ENCODE results near the gene SAMD3.
"Not testable (repeated sequence)": the region's sequence is repeated elsewhere in the genome, so short reads cannot be mapped to it uniquely, and the experiment has no call there.

SAMD3 gene, protein sequence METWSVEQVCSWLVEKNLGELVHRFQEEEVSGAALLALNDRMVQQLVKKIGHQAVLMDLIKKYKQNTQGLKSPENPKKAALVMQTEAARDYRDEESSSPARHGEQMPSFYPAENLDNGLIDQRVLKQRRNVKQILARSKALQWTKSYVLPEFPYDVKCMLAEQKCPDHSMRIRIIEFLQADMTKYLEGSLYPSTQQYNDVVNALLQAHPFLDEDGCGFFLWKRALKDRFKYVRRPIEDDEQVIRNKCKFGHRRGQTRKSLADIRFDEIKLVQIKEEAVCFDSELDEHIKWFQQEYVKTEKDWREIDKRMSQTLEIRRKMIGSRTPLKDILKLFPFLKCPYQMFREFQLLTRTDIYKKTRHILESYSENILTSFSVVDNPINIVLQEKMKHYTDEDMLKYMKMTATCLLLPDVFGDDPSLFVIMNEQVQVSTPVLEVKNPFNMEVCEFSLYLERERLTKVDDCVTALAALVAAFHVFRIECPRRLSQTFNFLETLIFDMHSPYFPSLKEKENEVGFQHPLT

DNA sequence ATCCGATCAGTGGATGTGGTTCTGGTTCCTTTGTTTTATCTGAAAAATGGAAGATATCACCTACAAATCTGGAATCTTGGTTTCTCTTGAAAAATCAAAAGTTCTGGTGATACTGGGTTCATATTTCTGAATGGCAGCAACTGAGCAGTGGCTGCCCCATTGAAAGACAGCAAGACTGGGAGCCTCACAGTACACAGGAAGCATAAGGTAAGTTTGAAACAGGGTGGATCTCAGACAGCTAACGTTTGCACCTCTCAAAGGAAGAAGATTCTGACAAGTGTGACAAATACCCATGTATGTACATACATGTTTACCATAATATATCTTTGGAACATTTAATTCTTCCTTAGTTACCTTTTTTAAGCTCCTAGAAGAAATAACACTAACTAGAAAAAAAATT is at the start of gene SAMD3:
TSS of gene SAMD3 (minus strand) at position 177 of the 400 bp plus-strand sequence. CDS start 7,678 bp downstream, outside the sequence.
- DNase-seq (ENCODE audit: low read depth) = no peak

DNA sequence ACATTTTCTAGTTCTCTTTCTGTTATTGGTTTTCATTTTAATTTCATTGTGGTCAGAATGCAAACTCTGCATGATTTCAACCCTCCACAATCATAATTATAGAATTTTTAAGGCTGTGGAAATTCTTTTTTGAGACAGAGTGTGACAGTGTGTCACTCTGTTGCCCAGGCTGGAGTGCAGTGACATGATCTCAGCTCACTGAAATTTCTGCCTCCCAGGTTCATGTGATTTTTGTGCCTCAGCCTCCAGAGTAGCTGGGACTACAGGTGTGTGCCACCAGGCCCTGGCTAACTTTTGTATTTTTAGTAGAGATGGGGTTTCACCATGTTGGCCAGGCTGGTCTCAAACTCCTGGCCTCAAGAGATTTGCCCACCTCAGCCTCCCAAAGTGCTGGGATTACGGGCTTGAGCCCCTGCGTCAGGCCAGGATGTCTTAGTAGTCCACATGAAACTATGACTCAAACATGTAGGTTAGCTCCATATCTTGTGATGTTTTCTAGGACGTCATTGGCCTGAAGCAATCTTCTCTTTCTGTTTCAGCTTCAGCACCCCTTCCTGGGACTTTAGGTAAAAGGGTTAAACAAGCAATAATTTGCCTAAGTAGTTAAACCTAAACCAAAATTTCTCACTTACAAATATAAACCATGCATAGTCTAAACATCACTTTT is 47.4 kb upstream of the SAMD3 start:
- no peak for DNase-seq (ENCODE audit: low read depth)

DNA sequence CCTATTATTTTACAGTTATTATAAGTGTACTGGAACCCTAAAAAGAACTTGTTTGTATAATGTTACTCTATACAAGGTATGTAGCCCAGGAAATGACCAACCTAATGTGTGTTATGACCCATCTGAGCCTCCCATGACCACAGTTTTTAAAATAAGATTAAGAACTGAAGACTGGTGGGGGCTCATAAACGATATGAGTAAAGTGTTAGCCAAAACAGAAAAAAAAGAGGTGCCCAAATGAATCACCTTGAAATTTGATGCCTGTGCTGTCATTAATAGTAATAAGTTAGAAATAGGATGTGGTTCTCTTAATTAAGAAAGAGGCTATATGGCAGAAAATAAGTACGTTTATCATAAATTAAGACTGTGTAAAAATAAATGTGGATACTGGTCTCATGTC is 42.8 kb upstream of the SAMD3 start:
- not testable (repeated sequence) for DNase-seq (ENCODE audit: low read depth)

DNA sequence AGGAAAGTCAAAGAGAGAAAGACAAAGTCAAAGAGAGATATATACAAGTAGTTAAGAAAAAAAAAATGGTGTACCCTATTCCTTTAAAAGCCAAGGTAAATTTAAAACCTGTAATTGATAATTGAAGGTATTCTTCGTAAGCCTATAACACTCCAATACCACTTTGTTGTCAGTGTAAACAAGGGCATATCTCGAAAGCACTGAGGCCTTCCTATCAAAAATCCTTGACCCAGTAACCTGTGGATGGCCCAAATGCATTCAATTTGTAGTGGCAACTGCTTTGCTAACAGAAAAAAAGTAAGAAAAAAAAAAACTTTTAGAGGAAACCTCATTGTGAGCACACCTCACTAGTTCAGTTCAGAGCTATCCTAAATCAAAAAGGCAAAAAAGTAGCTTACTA is 39.3 kb upstream of the SAMD3 start:
- no peak for DNase-seq (ENCODE audit: low read depth)

DNA sequence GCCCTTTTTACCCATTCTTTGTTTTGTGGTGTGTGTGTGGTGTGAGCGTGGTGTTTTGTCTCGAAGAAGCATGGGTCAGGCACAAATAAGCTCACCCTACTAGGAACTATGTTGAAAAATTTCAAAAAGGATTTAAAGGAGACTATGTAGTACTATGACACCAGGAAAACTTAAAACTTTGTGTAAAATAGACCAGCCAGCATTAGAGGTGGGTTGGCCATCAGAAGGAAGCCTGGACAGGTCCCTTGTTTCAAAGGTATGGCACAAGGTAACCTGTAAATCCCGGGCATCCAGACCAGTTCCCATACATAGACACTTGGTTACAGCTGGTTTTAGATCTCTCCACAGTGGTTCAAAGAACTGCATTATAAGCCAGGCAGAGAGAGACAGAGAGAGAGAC is 38.8 kb upstream of the SAMD3 start:
- not testable (repeated sequence) for DNase-seq (ENCODE audit: low read depth)

DNA sequence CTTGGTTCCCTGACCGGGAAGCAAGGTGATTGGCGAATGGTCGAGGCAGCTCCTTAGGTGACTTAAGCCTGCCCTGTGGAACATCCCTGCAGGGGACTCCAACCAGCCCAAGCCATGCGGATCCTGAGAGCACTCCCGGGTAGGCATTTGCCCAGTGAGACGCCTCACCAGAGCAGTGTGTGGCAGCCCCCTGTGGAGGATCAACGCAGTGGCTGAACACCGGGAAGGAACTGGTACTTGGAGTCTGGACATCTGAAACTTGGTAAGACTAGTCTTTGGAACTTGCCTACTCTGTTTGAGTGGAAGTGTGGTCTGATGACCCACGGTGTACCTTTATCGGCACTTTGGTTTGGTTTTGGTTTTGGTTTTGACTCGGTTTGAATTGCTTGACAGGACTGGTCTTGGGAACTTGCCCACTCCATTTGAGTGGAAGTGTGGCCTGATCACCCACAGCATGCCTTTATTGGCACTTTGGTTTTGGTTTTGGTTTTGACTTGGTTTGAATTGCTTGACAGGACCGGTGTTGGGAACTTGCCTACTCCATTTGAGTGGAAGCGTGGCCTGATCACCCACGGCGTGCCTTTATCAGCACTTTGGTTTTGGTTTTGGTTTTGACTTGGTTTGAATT is 38.0 kb upstream of the SAMD3 start:
- not testable (repeated sequence) for DNase-seq (ENCODE audit: low read depth)

DNA sequence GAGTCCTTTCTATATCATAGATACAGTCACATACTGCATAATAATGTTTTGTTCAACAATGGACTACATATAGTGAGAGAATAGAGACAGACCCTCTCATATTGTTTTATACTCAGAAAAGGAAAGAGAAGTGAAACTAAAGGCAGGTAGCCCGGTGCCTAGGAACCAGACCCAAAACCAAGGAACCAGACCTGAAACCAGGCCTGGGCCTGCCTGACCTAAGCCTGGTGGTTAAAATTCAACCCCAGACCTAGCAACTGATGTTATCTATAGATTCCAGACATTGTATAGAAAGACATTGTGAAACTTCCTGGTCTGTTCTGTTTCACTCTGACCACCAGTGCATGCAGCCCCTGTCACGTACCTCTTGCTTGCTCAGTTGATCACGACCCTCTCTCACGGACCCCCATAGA is 37.3 kb upstream of the SAMD3 start:
- not testable (repeated sequence) for DNase-seq (ENCODE audit: low read depth)

DNA sequence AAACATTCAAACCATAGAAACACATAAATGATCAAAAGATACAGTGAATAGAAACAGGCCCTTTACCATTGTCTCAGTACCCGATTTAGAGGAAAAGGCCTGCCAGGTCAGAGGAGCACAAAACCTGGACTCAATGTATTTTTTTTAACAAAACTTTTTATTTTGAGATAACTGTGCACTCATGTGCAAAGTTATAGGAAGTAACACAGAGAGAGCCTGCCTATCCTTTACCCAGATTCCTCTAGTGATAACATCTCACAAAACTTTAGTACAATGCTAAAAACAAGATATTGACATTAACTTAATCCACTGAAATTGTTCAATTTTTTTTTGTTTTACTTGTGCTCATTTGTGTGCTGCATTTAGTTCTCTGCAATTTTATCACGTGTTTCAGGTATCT is 36.8 kb upstream of the SAMD3 start:
- DNase-seq (ENCODE audit: low read depth) = no peak

DNA sequence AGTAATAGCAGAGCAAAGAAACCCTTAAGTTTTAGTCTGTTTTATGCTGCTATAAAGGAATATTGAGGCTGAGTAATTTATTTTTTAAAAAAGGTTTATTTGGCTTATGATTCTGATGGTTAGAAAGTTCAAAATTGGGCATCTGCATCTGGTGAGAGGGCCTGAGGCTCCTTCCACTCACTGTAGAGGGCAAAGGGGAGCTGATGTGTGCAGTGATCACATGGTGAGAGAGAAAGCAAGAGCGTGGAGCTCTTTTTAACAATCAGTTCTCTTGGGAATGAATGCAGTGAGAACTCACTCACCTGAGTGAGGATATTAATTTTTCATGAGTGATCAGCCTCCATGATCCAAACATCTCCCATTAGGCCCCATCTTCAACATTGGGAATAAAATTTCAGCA is 36.4 kb upstream of the SAMD3 start:
- DNase-seq (ENCODE audit: low read depth) = no peak

DNA sequence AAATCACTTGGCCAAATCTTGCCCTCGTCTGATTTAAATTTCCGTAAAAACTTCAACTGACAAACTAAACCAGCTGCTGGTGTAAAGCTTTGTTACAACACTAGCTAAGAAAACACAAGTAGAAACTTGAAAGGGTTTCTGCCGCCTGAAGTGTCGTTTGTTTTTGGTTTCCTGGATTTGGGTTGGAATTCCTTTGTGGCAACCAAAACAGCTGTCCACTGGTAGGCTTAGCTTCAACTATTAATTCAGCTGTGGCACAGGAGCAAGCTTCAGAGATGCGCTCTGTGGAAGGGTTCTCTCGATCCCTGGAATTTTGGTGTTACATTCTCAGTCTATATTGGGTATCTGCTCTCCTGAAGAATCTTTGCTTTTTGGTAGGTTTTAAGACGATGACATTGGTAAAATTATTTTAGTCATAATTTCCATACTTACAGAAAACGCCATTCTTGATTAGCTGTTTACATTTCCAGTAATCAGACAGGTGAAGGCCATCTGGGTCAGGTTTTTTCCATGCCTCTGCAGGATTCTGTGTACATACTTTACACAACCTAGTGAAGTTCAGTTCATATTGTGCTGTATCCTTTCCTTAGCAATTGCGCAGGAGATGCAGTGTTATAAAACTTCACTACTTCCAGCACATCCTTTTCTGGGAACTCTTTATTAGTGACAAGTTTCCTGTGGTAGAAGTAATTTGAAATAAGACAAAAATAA is 29.9 kb upstream of the SAMD3 start:
- DNase-seq (ENCODE audit: low read depth) = no peak

DNA sequence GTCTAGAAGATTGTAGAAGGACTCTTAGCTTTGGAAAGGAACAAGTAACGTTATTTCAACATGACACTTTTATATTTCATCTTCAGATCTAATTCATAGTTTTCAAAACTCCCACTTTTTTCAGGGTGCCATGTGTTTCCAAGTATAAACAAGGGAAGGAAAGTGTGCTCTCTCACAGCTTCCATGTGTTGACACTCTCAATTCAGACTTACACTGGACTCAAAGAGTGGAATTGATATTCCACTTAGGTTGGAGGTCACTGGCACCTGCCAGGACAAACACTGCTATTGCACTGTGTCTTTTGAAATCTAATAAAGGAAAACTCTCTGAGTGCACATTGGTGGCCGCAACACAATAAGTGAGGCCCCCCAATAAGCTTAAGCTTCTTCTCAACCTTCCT is 22.5 kb upstream of the SAMD3 start:
- DNase-seq (ENCODE audit: low read depth) = no peak

DNA sequence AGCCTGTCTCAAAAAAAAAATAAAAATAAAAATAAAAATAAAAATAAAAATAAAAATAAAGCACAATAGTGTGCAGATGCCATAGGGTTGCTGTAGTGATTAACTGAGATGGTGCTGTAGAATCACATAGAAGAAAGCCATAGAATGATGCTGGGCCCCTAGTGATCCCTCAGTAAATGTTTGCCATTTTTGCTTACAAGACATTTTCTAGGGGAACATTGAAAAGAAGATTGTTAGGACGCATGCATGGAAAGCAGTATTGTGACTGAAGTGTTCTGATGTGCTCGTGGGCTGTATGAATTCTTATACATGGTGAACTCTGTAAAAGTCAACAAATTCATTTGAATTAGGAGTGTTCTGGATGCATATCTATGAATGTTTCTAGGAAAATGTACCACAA is 22.0 kb upstream of the SAMD3 start:
- no peak for DNase-seq (ENCODE audit: low read depth)

DNA sequence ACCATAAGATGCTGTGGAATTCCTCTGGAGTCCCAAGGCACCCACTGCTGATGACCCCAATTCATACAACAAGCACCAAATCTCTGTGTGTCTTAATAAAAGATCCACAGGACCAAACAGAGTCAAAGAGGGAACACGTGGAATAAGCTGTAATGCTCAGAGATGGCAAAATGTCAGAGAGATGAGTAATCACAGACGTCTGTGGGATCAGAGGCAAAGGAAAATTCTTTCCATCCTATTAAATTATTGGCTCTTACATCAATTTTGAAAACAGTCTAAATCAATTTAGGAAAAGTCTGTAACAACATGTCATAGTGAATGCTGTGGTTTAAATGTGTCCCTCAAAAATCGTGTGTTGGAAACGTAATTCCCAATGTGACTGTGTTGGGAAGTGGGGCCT is 17.5 kb upstream of the SAMD3 start:
- DNase-seq (ENCODE audit: low read depth) = no peak

DNA sequence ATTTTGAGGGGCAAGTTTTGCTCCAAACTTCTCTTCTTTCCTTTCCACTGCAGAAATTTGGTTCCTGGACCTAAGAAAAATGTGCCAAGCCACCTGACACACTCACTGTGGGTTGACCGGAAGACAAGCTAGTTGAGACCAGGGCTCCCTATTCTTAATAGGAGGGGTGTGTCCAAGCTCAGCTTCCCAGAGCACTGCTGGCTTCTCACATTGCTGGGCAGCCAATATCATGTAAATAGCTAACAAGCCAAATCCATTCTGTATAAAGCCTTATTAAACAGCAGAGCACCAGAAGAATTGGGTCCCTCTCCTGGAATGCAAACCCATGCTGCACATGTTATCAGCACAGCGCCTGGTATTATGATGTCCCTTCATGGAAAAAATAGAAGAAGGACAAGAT is 17.0 kb upstream of the SAMD3 start:
- no peak for DNase-seq (ENCODE audit: low read depth)

DNA sequence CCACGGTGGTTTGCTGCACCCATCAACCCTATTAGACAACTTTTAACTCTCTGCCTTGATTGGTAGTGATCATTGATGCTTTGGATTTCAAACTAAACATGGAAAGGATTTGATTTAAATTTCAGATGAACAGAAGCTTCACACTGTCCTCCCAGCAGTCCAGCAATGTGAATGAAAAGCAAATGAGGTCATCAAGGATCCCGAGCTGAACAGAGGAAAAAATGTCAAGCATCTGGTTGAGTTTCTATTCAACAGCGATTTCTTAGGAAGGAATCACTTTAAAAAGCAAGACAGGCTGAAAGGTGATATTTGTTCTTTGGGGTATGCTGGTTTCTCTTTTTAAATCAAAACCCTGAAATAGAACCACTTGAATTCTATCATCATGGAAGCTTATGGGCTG is 10.6 kb upstream of the SAMD3 start:
- DNase-seq (ENCODE audit: low read depth) = no peak

DNA sequence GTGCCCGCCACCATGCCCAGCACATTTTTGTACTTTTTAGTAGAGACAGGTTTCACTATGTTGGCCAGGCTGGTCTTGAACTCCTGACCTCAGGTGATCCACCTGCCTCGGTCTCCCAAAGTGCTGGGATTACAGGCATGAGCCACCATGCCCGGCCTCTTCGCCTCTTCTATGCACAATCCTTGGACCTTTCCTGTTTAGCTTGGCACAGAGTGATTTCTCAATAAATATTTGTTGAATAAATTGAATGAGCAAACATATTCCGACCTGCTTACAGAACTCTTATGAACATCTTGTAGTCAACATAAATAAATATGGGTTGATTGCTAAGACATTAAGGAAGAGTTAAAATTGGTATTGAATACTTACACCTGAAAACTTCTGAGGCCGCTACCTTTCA is 7.8 kb upstream of the SAMD3 start:
- DNase-seq (ENCODE audit: low read depth) = not testable (repeated sequence)

DNA sequence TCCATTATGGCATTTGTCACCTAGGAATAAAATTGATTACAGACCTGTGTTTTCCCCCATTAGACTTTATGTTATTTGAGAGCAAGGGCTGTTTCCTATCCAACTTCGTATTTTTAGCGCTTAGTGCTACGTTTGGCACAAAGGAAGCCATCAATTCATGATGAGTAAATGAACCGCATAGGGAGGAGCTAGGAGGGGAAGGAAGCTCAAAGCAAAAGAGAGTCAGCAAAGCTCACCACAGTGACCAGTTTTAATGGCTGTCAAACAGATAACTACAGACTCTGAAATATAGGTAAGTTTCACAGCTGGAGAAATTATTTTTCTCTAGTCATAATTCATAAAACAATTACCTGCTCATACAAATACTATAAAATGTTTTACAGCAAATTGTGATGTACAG is 6.9 kb upstream of the SAMD3 start:
- no peak for DNase-seq (ENCODE audit: low read depth)

DNA sequence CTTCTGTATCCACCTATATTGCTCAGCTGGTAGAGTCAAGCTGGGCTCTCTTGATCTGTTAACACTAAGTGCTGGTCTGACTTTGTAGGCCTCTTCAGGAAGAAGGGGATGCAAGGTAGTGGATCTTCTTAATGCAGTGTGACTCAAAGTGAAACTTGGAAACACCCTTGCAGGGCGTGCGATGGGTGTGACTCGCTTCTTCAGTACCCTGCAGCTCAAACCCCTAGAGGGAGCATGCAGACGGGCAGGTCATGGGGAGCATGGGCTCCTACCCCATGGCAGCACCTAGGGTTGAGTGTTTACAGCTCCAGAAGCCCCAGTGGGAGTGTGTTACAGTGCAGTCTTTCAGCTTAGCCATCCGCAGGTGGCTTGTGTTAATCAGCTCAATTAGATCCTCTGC is 757 bp upstream of the SAMD3 start:
- DNase-seq (ENCODE audit: low read depth) = peak; percentile 54

DNA sequence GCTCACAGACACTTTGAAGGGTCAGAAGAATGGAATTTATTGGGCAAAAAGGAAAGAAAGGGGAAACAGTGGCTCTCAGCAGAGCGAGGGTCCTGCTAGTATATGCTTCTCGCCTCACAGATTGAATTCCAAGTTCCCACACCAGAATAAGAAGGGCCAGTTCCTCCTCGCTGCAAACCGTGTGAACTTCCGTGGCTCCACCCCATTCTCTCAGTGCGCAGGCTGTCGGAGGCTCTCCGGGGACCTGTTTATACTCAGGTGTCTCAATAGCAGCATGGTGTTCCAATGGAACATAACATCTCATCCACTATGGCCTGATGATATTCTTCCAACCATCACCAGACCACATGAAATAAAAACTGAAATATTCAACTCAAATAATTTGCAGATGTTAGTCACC is 4.6 kb downstream of the SAMD3 start:
- no peak for DNase-seq (ENCODE audit: low read depth)

DNA sequence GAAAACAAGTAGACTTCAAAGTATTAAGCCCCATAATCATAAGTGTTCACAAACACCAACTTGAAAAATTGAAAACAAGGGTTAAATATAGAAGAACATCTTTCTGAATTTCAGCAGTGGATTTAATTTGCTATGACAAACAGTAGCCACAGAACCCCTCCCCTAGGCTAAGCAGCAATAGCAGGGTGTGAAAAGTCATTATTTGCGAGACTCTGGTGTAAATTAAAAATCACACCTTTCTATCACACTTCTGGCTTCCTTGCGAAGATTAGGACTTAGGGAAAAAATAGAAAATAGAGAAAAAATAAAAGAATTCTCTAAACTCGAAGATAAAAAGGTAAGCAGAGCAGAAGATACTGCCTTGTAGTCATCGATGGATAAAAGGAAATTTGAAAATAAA is 6.1 kb downstream of the SAMD3 start:
- no peak for DNase-seq (ENCODE audit: low read depth)

DNA sequence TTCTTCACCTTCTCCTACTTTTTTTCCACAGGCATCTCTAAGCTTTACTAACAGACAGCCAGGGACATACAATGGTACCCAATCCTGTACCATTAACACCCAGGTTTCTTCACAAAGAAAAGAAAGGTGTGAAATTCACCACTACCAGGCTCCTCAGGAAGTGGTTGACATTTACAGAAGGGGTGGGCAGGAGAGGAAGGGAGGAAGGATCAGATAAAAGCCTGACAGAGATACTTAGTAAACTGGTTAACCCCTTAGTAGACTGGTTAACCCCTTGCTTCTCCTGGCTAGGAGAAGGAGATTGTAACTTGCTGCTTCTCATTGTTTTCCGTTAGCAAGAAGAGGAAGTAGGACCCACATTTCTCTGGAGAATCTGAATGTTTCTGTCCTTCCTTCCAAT is 7.2 kb downstream of the SAMD3 start:
- DNase-seq (ENCODE audit: low read depth) = peak; percentile 4

DNA sequence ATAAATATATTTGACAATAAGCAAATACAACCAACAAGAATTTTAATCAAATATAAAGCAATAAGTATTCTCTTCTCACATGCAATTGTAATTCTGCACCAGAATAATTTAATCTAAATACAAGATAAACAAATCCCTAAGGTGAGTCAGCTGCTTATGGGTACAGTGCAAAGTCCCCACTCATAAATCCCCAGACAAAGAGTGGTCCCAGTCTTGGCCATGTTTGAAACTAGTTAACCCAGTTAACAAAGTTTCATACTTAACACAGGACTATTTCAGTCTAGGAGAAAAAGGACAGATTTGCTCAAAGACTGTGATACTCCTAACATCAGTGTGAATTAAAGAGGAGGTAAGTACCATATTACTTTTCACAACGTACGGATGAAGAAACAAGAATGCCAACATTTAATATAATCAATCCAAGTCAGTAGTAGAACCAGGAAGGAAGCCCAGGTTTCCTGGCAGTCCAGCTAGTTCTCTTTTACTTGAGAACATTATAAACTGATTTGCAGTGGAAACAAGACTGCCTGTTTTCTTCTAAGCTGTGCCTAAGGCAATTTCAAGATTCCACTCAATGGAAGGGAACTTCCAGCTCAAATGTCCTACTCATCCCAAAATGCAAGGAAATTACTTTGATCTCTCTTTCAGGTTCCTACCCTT is 10.4 kb downstream of the SAMD3 start:
- no peak for DNase-seq (ENCODE audit: low read depth)
